IPS-15b (cell line): Measurements from ENCODE around the gene SEMA7A.

Source experiments
- H3K27me3 ChIP-seq: one replicate; pipeline ENCODE4 v1.6.1; 2013; ENCODE audit warnings: low read length; ENCODE audit not compliant: control insufficient read depth, insufficient read depth
- H3K36me3 ChIP-seq: one replicate; pipeline ENCODE4 v1.6.1; 2013; ENCODE audit warnings: low read length; ENCODE audit not compliant: control insufficient read depth, insufficient read depth
- H3K4me1 ChIP-seq: one replicate; pipeline ENCODE4 v1.6.1; 2013; ENCODE audit warnings: mild to moderate bottlenecking, low read length; ENCODE audit not compliant: control insufficient read depth, insufficient read depth
- H3K4me3 ChIP-seq: one replicate; pipeline ENCODE4 v1.5.1; 2013; ENCODE audit warnings: low read depth, low read length
- H3K9ac ChIP-seq: one replicate; pipeline ENCODE4 v1.6.1; 2013; ENCODE audit warnings: low read depth, mild to moderate bottlenecking, low read length
- H3K9me3 ChIP-seq: one replicate; pipeline ENCODE4 v1.6.1; 2013; ENCODE audit warnings: mild to moderate bottlenecking, low read length; ENCODE audit not compliant: control insufficient read depth, insufficient read depth

The SEMA7A gene

DNA sequence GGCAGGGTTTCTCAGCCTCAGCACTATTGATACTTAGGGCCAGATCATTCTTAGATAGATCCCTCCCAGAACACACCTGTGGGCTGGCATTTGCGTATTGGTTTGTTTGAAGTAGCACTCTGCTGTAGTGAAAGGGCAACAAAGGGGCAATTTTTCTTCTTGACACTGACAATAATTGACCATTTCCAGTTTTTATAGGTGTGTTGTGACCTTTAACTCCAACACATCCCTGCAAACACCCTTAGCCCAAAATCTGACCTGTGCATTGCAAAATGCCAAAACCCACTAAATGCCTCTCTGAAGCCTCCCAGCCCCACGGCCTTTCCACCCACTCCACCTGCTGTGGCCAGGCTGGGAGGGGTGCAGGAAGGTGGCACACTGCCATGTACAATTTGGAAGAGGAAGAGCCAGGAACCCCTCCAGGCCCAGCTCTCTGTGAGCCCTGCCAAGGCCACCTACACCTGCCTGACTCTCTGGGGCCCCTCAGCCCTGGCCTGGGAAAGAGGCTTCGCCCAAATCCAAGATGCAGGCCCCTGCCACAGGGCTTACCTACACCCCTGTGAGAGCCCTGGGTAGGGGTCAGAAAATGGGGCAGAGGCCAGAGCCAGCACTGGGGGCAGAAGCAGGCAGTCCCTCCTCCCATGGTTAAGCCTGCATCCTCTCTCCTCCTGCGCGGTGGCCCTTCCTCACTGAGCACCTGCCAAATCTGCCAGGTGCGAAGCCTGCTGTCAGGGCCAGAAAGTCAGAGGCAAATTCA, 56.8 kb downstream of the SEMA7A start:
- Histone ChIP-seq H3K4me1 (peaks cover 9% of the 10 kb centered on the region), H3K4me3 (no peak overlapping the region), H3K9ac (no peak overlapping the region), H3K9me3 (no peaks in the 10 kb centered on the region), H3K36me3 (no peaks in the 10 kb centered on the region), H3K27me3 (no peaks in the 10 kb centered on the region)

DNA sequence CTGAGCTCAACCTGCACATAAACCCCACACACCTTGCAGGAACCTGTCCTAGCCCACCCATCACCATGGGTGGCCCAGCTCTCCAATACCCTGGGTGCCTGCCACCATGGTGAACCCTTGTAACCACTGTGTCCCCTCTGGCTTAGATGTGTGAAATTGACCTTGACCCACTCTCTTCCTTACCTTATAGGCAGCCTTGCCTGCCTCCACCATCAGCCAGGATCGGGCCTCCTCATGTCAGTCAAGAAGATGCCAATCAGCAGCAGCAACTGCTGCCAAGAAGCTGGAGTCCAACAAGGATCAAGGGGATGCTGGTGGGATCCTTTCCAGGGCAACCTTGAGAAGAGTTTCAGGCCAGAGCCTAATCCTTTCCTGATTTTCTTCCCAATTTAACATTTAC, 57.5 kb downstream of the SEMA7A start:
- Histone ChIP-seq H3K36me3 (no peaks in the 10 kb centered on the region), H3K9ac (no peak overlapping the region), H3K27me3 (no peaks in the 10 kb centered on the region), H3K4me3 (no peak overlapping the region), H3K4me1 (peaks cover 9% of the 10 kb centered on the region), H3K9me3 (no peaks in the 10 kb centered on the region)

DNA sequence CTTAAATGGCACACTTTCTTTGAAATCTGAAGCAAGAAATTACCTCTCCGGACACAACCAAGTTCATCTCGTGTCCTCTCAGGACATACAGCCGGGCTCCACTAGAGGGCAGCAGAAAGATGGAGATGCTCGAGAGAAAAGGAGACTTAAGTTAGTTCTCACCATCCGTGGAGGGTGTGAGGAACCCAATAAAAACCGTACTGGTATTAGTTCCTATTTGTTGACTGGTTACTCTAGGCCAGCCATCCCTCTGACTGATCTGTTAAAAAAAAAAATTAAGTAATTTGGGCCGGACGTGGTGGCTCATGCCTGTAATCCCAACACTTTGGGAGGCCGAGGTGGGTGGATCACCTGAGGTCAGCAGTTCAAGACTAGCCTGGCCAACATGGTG, 58.5 kb downstream of the SEMA7A start:
- no peak overlapping the region for H3K9ac ChIP-seq
- no peaks in the 10 kb centered on the region for H3K36me3 ChIP-seq
- H3K4me1 ChIP-seq = peaks cover 9% of the 10 kb centered on the region
- H3K27me3 ChIP-seq = no peaks in the 10 kb centered on the region
- H3K9me3 ChIP-seq = no peaks in the 10 kb centered on the region
- peak overlapping the region; percentile 79 for H3K4me3 ChIP-seq

DNA sequence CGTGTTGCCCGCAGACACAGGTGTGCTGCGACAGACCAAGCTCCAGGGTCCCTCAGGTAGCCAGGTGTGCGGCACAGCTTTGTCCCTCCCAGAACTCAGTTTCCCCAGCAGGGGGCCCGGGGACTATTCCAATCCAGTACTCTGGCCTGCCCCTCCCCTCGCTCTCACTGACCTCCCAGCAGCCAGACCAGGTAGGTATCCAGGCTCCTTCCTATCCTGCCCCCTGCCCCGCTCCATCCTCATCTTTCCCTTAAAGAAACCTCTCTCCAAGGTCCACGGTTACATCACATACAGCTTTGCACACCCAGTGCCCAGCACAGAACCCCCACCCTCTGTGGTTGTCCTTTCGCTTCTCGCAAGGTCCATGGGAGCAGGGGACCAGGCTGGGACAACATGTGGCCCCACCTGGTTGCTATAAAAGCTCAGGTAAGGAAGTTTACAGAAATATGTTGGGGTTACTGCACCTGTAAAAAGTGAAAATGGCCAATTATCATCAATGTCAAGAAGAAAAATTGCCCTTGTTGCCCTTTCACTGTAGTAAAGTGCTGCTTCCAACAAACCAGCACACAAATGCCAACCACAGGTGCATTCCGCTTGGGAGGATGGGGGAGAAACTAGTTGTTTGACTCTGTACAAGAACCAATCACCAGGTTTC, 59.0 kb downstream of the SEMA7A start:
- no peaks in the 10 kb centered on the region for H3K27me3 ChIP-seq
- no peaks in the 10 kb centered on the region for H3K9me3 ChIP-seq
- no peak overlapping the region for H3K9ac ChIP-seq
- H3K4me1 ChIP-seq = peaks cover 9% of the 10 kb centered on the region
- H3K4me3 ChIP-seq = peak overlapping the region; percentile 79
- no peaks in the 10 kb centered on the region for H3K36me3 ChIP-seq

DNA sequence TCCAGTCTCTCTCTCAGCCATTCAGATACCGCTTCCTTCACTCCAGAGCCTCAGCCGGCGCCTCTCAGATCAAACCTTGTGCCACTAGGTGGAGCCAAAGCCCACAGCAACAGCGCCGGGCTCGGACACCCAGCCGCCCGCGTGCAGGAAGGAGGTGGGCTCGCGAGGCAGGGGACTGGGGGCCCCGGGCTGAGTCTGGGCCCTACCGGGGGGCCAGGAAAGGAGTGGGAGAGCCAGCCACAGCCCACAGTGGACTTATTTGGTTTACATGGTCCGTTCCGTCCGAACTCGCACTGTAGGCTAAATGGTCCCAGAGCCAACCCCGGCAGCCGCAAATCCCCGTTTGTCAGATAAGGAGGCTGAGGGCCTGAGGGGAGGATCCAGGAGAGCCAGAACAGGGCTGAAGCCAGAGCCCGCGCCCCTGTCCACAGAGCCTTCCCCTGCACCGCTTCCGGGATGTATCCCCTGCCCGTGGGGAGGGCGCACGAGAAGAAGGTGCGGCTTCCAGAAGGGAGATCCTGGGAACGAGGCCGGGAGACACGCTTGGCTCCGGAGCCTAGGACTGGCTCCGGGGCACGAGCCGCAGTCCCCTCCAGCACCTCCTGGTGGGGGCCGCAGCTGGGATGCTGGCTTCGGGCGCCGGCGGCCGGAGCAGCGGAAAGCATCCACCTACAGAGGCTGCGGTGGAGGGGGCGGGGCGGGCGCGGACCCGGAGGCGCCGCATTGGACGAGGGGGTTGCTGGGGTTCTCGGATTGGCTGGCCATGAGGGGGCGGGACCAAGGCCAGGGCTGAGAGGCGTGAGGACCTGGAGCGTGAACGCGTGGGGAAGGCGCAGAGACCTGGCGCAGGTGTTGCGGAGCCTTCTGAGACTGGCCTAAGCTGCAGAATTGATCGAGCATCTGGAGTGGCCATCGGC, 59.8 kb downstream of the SEMA7A start:
- Histone ChIP-seq H3K4me1 (peaks cover 9% of the 10 kb centered on the region), H3K9me3 (no peaks in the 10 kb centered on the region), H3K4me3 (peak overlapping the region; percentile 79), H3K27me3 (no peaks in the 10 kb centered on the region), H3K36me3 (no peaks in the 10 kb centered on the region), H3K9ac (peak overlapping the region; percentile 58)

DNA sequence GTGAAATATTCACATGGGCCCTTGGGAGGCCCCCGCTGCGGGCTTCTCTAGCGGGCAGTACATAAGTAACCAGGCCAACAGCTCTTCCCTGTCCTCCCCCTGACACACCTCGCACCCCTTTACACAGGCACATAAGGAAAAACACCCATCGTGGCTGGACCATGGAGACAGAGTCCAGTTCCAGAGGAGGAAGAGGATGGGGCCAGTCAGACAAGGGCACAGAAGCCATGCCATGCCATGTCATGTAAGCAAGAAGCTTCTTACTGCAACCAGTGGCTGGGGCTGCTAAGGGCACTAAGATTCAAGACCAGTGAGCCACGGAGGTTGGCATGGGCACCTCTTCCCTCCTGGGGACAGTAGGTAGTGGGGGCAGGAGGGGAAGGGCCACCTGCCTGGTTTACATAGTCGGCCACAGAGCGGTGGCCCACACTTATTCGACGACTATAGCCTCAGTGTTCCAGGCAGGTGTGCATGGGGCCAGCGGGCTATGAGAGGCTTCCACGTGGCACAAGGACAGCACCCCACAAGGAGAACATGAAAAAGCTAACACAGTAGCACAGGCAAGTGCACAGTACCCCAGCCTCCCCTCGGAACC, 60.6 kb downstream of the SEMA7A start:
- no peaks in the 10 kb centered on the region for H3K36me3 ChIP-seq
- no peaks in the 10 kb centered on the region for H3K9me3 ChIP-seq
- no peak overlapping the region for H3K9ac ChIP-seq
- no peaks in the 10 kb centered on the region for H3K27me3 ChIP-seq
- no peak overlapping the region for H3K4me3 ChIP-seq
- H3K4me1 ChIP-seq = peaks cover 9% of the 10 kb centered on the region

DNA sequence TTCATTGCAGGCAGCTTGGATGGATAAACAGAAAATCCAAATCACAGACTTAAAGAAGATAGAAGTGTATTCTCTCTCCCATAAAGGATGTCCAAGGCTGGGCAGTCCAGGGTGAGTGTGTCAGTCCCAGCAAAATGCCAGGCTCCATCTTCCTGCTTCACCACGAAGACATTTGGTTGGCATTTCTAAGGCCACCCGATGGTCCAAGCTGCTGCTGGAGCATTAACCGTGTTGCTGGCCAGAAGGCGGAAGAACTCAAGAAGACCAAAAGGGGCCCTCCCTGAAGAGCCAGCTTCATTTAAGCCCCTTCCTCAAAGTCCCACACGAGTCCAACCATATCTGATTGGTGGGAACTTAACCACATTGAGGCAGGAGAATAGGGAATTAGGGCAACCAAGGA, 63.3 kb downstream of the SEMA7A start:
- Histone ChIP-seq H3K9me3 (no peaks in the 10 kb centered on the region), H3K4me1 (peaks cover 9% of the 10 kb centered on the region), H3K27me3 (peaks cover under 1% of the 10 kb centered on the region), H3K36me3 (no peaks in the 10 kb centered on the region), H3K4me3 (no peak overlapping the region), H3K9ac (no peak overlapping the region)

DNA sequence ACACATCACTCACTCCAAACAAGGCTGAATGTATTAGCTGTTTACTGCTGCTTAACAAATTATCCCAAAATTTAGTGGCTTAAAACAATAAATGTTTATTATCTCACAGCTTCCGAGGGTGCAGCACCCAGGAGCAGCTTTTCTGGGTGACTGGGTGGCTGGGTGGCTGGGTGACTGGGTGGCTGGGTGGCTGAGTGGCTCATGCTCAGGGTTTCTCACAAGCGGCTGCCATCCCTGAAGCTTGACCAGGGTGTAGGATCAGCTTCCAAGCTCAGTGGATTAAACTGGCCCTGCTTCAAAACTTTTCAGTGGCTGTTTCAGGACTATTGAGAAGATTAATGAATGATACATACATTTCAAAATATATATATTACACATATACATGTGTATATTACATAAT, 64.0 kb downstream of the SEMA7A start:
- Histone ChIP-seq H3K36me3 (no peaks in the 10 kb centered on the region), H3K9me3 (no peaks in the 10 kb centered on the region), H3K27me3 (peaks cover 4% of the 10 kb centered on the region), H3K4me3 (no peak overlapping the region), H3K9ac (no peak overlapping the region), H3K4me1 (peaks cover 5% of the 10 kb centered on the region)

DNA sequence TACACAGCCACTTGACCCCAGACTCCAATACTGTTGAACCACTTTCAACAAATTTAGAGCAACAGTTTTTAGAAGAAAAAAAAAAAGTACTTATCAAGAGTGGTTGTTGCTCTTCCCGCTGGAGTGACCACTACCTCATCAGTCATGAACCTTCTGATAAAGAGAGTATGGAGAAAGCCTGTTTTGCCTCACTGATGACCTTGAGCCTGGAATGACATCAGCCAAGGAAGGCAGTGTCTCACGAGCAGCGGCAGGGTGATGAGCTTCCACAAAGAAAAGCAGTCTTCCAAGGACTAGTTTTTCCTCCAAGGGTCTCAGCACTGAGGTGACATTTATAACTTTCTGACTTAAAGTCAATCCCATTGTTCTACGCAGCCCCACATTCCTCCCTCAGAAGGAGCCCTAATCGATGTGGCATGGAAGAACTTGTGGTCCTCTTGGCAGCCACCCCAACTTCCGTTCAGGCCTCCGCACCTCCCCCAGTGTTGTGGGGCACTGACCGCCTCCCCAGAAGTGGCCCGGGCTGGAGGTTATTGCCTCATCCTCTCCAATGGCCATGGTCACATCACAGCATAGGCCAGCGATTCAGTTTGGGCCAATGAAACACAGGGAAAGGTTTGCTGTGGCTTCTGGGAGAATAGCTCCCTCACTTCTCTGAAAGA, 64.5 kb downstream of the SEMA7A start:
- peaks cover 6% of the 10 kb centered on the region for H3K27me3 ChIP-seq
- no peaks in the 10 kb centered on the region for H3K9me3 ChIP-seq
- no peak overlapping the region for H3K9ac ChIP-seq
- peaks cover 5% of the 10 kb centered on the region for H3K4me1 ChIP-seq
- no peaks in the 10 kb centered on the region for H3K36me3 ChIP-seq
- no peak overlapping the region for H3K4me3 ChIP-seq

DNA sequence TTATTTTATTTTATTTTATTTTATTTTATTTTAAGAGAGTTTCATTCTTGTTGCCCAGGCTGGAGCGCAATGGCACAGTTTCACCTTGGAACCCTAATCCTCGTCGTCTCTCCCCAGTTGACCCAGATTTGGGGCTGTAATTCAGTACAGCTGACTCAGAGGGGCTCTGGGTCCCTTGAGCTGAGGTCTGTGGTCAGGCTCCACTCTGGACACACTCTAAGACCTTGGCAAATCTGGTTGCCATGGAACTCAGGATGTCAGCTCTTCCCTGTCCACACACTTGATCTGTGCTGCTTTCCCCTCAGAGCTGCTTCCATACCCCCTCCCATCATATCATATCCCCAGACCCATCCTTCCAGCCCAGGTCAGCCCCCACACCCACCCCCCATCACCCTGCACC, 65.6 kb downstream of the SEMA7A start:
- Histone ChIP-seq H3K4me3 (no peak overlapping the region), H3K9ac (no peak overlapping the region), H3K36me3 (no peaks in the 10 kb centered on the region), H3K27me3 (peaks cover 6% of the 10 kb centered on the region), H3K9me3 (no peaks in the 10 kb centered on the region), H3K4me1 (peaks cover under 1% of the 10 kb centered on the region)

DNA sequence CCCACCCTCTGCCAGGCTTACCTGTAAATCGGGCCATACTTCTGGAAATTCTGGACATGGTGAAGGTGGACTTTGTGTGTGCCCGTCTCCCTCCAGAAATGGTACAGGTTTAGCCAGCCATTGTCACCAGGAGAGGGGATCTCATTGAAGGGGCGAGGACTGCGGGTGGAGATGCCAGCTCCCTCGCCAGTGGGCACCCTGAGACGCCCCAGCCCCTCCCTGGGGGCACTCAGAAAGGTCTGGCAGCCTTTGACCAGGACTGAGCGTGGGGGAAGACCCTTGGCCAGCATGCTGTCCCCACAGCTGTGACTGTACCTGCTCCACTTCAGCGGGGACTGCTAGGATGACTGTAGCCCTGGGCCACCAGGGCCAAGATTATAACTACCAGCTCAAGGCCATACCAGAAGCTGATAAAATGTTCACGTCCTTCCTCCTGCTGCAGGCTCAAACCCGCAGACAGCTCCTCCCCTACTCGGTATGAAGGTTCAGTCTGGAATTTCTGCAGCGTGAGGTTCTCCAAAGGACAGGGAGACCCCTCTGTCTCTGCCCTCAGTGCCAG, 66.4 kb downstream of the SEMA7A start, which contains the start of gene CYP11A1:
TSS of gene CYP11A1 (minus strand) at position 351 of the 559 bp plus-strand sequence. CDS start at position 290, 61 bp downstream.
- H3K27me3 ChIP-seq = peaks cover 6% of the 10 kb centered on the region
- H3K9me3 ChIP-seq = no peaks in the 10 kb centered on the region
- no peaks in the 10 kb centered on the region for H3K4me1 ChIP-seq
- no peak within 1 kb of the TSS for H3K4me3 ChIP-seq
- no peaks in the 10 kb centered on the region for H3K36me3 ChIP-seq
- H3K9ac ChIP-seq = no peak within 1 kb of the TSS
